ENCODE results near the gene WDFY4. TPM values are rescaled to one million over a fixed set of nuclear protein-coding genes. Genes with fewer than 3 reads are reported as not detected.
A peak's percentile ranks its signal among the peaks of the same experiment; 100 is the strongest.

WDFY4 gene
- polyA plus RNA-seq, 1 donor from 2014 or later, result not detected

GRCh38 chr10:48974510-48975156 lies 290.0 kb downstream of the WDFY4 start:
- H3K36me3 ChIP-seq (ENCODE audit: insufficient read depth, low read length), result no peaks in the 10 kb centered on the region
- no peak overlapping the region for H2AFZ ChIP-seq (ENCODE audit: low read depth, low read length)
- no peaks in the 10 kb centered on the region for H3K9me3 ChIP-seq (ENCODE audit: low read length)
- H3K9me2 ChIP-seq (ENCODE audit: insufficient read depth, low read length), result no peaks in the 10 kb centered on the region
- H3K79me2 ChIP-seq (replicated peaks; ENCODE audit: insufficient read depth, low read length), result no peaks in the 10 kb centered on the region
- no peak overlapping the region for H3K9ac ChIP-seq (ENCODE audit: low read length)
- no peaks in the 10 kb centered on the region for H3F3A ChIP-seq (ENCODE audit: insufficient read depth, low read length, poor library complexity, severe bottlenecking)
- H3K4me3 ChIP-seq (ENCODE audit: low read length), result no peak overlapping the region
- no peak for TF ChIP-seq RAD21 (conservative IDR thresholded peaks at IDR 0.05)
- TF ChIP-seq POLR2AphosphoS5 (IDR thresholded peaks at IDR 0.05), result no peak
- no peak for TF ChIP-seq EZH2 (IDR thresholded peaks at IDR 0.05; ENCODE audit: borderline replicate concordance, insufficient read depth, low read length, poor library complexity, severe bottlenecking)
- no peak for TF ChIP-seq CTCF (IDR thresholded peaks at IDR 0.05; ENCODE audit: poor library complexity, severe bottlenecking)
- no peak for TF ChIP-seq TAF1 (IDR thresholded peaks at IDR 0.05; ENCODE audit: low read depth)
- no peak for TF ChIP-seq MXI1 (conservative IDR thresholded peaks at IDR 0.05; ENCODE audit: poor library complexity, severe bottlenecking)
- TF ChIP-seq EP300 (conservative IDR thresholded peaks at IDR 0.05; ENCODE audit: poor library complexity, severe bottlenecking), result no peak
- TF ChIP-seq SMC3 (conservative IDR thresholded peaks at IDR 0.05; ENCODE audit: poor library complexity), result no peak
- no peaks in the 10 kb centered on the region for H4K20me1 ChIP-seq (ENCODE audit: insufficient read depth)
- no peak overlapping the region for H3K27ac ChIP-seq (ENCODE audit: low read length)
- no peak overlapping the region for H3K4me2 ChIP-seq (ENCODE audit: low read length)
- no peaks in the 10 kb centered on the region for H3K27me3 ChIP-seq (ENCODE audit: insufficient read depth, low read depth, low read length)

- H3K27ac ChIP-seq (ENCODE audit: low read length), result no peak overlapping the region
- H3K9ac ChIP-seq (ENCODE audit: low read length), result no peak overlapping the region
- no peaks in the 10 kb centered on the region for H3K79me2 ChIP-seq (replicated peaks; ENCODE audit: insufficient read depth, low read length)
- H3F3A ChIP-seq (ENCODE audit: insufficient read depth, low read length, poor library complexity, severe bottlenecking), result no peaks in the 10 kb centered on the region
- peak; percentile 27 for TF ChIP-seq CTCF (IDR thresholded peaks at IDR 0.05; ENCODE audit: poor library complexity, severe bottlenecking)
- TF ChIP-seq POLR2AphosphoS5 (IDR thresholded peaks at IDR 0.05), result no peak
- TF ChIP-seq SMC3 (conservative IDR thresholded peaks at IDR 0.05; ENCODE audit: poor library complexity), result peak; percentile 43
- no peak for TF ChIP-seq MXI1 (conservative IDR thresholded peaks at IDR 0.05; ENCODE audit: poor library complexity, severe bottlenecking)
- TF ChIP-seq EZH2 (IDR thresholded peaks at IDR 0.05; ENCODE audit: borderline replicate concordance, insufficient read depth, low read length, poor library complexity, severe bottlenecking), result no peak
- no peak for TF ChIP-seq REST (IDR thresholded peaks at IDR 0.05; ENCODE audit: borderline replicate concordance)
- no peak for TF ChIP-seq EP300 (conservative IDR thresholded peaks at IDR 0.05; ENCODE audit: poor library complexity, severe bottlenecking)
- TF ChIP-seq TAF1 (IDR thresholded peaks at IDR 0.05; ENCODE audit: low read depth), result no peak
- no peak for TF ChIP-seq RAD21 (conservative IDR thresholded peaks at IDR 0.05)
- no peaks in the 10 kb centered on the region for H3K36me3 ChIP-seq (ENCODE audit: insufficient read depth, low read length)
- no peak overlapping the region for H3K4me3 ChIP-seq (ENCODE audit: low read length)
- no peak overlapping the region for H3K4me2 ChIP-seq (ENCODE audit: low read length)
- H2AFZ ChIP-seq (ENCODE audit: low read depth, low read length), result no peak overlapping the region
- H3K9me3 ChIP-seq (ENCODE audit: low read length), result no peaks in the 10 kb centered on the region
- no peaks in the 10 kb centered on the region for H3K27me3 ChIP-seq (ENCODE audit: insufficient read depth, low read depth, low read length)
- no peaks in the 10 kb centered on the region for H4K20me1 ChIP-seq (ENCODE audit: insufficient read depth)
- no peaks in the 10 kb centered on the region for H3K9me2 ChIP-seq (ENCODE audit: insufficient read depth, low read length)
Measured at GRCh38 chr10:48976196-48976595, 291.5 kb downstream of the WDFY4 start.
